Fibroblast of pulmonary artery (primary cell): Measurements from ENCODE around the gene TPCN2.

ENCODE experiments used
- DNase-seq: peaks from one replicate; pipeline ENCODE4 v3.0.0-alpha.2; 2010; ENCODE audit warnings: low read depth
- H3K4me3 ChIP-seq: replicated peaks from 2 replicates; pipeline ENCODE4 v1.5.1; 2011; ENCODE audit warnings: low read depth, mild to moderate bottlenecking, control low read depth, low read length, moderate library complexity
- TF ChIP-seq, protein P1 (sequence below): IDR thresholded peaks from 2 replicates; pipeline ENCODE4 v1.5.1; 2011; ENCODE audit warnings: mild to moderate bottlenecking, control low read depth, low read length, inconsistent platforms; ENCODE audit errors: missing control alignments

TPCN2 gene

GRCh38 chr11:69091638-69092165 lies 43.0 kb downstream of the TPCN2 start:
- TF ChIP-seq, protein P1, sequence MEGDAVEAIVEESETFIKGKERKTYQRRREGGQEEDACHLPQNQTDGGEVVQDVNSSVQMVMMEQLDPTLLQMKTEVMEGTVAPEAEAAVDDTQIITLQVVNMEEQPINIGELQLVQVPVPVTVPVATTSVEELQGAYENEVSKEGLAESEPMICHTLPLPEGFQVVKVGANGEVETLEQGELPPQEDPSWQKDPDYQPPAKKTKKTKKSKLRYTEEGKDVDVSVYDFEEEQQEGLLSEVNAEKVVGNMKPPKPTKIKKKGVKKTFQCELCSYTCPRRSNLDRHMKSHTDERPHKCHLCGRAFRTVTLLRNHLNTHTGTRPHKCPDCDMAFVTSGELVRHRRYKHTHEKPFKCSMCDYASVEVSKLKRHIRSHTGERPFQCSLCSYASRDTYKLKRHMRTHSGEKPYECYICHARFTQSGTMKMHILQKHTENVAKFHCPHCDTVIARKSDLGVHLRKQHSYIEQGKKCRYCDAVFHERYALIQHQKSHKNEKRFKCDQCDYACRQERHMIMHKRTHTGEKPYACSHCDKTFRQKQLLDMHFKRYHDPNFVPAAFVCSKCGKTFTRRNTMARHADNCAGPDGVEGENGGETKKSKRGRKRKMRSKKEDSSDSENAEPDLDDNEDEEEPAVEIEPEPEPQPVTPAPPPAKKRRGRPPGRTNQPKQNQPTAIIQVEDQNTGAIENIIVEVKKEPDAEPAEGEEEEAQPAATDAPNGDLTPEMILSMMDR, result no peak
- no peak for DNase-seq
- no peak overlapping the region for H3K4me3 ChIP-seq

DNA sequence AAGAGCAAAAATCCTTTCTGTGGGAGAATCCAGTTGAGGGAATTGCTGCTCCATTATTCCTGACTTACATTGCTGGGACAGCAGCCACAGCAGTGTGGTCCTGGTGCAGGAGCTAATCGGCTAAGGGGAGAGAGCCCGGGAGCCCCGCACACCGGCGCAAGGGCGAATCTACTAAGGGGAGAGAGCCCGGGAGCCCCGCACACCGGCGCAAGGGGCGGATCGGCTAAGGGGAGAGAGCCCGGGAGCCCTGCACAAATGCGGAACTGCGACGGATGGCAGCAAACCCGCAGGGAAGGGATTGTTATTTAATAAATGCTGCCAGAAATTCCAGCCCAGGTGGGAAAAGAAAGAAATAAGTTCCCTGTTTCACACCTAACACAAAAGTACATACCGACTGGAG lies 43.5 kb downstream of the TPCN2 start:
- TF ChIP-seq, protein P1, result no peak
- no peak overlapping the region for H3K4me3 ChIP-seq
- no peak for DNase-seq

DNA sequence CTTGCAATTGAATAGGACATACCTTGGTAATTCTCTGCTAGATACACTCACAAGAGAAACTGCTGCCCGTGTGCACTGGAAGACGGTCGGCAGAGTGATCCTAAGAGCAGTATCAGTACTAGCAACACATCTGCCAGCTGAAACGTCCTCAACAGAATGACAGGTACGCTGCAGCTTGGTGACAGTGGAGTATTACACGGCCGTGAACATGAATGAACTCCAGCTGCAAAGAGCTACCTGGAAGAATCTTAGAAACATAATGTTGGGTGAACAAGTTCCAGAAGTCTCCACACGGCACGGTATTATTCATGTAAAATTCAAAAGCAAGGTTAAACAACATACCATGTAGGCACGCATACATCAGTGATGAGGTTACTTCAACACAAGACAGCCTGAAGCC lies 44.4 kb downstream of the TPCN2 start:
- TF ChIP-seq, protein P1, result no peak
- no peak for DNase-seq
- no peak overlapping the region for H3K4me3 ChIP-seq

DNA sequence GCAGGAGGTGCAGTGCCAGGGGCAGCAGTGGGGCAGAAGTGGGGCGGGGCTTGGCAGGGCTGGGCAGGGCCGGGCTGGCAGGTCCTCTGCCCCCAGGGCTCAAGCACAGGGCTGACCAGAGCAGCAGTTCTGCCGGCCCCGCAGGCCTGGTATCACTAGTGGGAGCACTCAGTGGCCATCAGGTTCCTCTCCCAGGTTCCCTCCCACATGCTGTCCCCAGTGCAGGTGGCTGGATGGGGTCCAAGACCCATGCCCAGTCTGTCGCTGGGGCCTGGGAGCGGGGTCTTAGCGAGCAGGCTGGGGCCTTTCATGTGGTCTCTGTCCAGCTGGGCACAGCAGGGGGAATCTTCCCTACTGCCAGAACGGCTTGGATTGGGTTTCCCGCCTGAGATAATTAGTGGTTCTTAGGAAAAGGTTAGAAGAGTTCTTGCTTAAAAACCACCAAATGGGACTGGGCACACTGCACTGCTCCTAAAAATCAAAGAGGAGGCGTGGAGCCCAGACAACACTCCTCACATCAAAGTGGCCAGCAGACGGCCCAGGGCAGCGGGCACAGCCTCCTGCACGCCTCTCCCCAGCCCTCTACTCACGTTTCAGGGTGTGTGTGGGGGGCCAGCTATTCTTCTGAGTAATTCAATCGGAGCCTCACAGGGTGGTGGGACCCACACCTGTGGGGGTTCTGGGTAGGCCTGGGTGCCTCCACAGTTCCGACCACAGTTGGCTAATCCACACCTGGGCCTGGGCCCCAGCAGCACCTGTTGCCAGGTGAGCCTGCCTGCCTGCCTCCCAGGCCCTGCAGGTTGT lies 45.6 kb downstream of the TPCN2 start:
- TF ChIP-seq, protein P1, result no peak
- DNase-seq, result no peak
- no peak overlapping the region for H3K4me3 ChIP-seq

DNA sequence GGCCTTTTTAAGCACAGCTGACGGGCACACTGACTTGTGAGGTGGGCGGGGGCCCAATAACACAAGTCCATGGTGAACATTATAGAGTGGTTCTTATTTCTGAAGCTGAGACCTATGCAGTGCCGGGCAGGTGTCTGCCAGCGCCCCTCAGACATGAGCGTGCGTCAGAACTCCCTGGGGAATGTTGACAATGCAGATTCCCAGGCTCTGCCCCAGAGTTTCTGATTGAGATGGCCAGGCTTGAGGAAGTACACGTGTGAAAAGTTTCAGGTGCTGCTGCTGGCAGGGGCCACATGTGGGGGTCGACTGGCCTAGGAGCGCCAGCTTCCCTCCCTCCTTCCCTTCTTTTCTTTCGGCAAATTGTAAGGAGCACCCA lies 46.2 kb downstream of the TPCN2 start:
- TF ChIP-seq, protein P1, result no peak

DNA sequence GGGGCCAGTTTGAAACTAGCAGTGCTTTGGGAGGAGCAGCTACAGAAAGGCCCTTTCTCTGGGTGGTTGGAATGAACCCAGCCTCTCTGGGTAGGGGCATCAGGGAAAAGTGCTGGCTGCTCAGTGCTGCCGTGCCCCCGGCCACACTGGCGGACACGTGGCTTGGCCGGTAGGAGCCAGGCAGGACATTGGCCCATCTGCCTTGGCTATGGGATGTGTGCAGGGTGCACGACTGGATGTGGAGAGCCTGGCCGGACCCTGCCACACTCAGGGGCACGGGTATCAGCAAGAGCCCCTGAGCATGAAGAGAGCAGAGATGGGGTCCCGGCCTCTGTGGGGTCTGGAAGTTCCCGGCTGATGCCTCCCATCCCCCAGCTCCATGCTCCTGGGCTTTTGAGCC lies 46.6 kb downstream of the TPCN2 start:
- DNase-seq, result no peak
- TF ChIP-seq, protein P1, result no peak

More for the DNA sequence above, 46.2 kb downstream of the TPCN2 start:
- H3K4me3 ChIP-seq, result no peak overlapping the region
- DNase-seq, result no peak

DNA sequence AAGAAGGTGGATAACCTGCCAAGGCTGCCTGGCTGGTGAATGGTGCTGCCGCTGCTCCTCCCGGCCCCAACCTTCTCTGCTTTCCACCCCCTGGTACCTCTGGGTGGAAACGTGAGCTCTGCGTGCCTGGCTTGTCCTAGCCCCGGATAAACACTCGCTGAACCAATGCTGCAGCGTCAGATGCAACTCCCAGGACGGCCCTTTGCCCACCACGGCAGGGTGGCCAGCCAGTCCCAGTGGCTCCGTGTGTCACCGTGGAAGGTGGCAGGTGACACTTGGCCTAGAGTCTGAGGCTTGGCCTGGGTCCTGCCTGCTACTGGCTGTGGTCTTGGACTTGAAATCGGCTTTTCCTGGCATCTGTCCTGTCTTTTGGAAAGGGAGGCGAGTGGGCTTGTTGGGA lies 47.7 kb downstream of the TPCN2 start:
- TF ChIP-seq, protein P1, result no peak
- no peak overlapping the region for H3K4me3 ChIP-seq
- DNase-seq, result no peak

More for the DNA sequence above, 46.6 kb downstream of the TPCN2 start:
- H3K4me3 ChIP-seq, result no peak overlapping the region
